Nephron (organoid): ENCODE measurements around the gene NHS.
A peak's percentile ranks its signal among the peaks of the same experiment; 100 is the strongest.

Experiments
- H3K27ac Mint-ChIP-seq, 3 experiments: 2 replicates each; pipeline ENCODE4 v1.8.0; 2020; ENCODE audit warnings: mixed read lengths in 3 of 3, mild to moderate bottlenecking in 2 of 3, moderate library complexity in 1 of 3
- H3K27me3 Mint-ChIP-seq: 2 replicates; pipeline ENCODE4 v1.8.0; 2021; ENCODE audit warnings: low read depth, mild to moderate bottlenecking, moderate library complexity, mixed read lengths
- H3K36me3 Mint-ChIP-seq: 2 replicates; pipeline ENCODE4 v1.8.0; 2020; ENCODE audit warnings: low read depth, mixed read lengths
- H3K4me1 Mint-ChIP-seq: 2 replicates; pipeline ENCODE4 v1.8.0; 2020; ENCODE audit warnings: mixed read lengths
- H3K4me3 Mint-ChIP-seq, 3 experiments: 2 replicates each; pipeline ENCODE4 v1.8.0; 2020; ENCODE audit warnings: mild to moderate bottlenecking in 3 of 3, mixed read lengths in 3 of 3, moderate library complexity in 2 of 3
- H3K9me3 Mint-ChIP-seq: 2 replicates; pipeline ENCODE4 v1.8.0; 2020; ENCODE audit warnings: mixed read lengths
- CTCF ChIP-seq, 3 experiments: fragments of 200-600 bp; sonication (generic); IDR thresholded peaks; one replicate each; pipeline ENCODE4 v1.5.0; 2021; ENCODE audit warnings: antibody characterized with exemption in 3 of 3; ENCODE audit not compliant: unreplicated experiment in 3 of 3

Gene NHS

DNA sequence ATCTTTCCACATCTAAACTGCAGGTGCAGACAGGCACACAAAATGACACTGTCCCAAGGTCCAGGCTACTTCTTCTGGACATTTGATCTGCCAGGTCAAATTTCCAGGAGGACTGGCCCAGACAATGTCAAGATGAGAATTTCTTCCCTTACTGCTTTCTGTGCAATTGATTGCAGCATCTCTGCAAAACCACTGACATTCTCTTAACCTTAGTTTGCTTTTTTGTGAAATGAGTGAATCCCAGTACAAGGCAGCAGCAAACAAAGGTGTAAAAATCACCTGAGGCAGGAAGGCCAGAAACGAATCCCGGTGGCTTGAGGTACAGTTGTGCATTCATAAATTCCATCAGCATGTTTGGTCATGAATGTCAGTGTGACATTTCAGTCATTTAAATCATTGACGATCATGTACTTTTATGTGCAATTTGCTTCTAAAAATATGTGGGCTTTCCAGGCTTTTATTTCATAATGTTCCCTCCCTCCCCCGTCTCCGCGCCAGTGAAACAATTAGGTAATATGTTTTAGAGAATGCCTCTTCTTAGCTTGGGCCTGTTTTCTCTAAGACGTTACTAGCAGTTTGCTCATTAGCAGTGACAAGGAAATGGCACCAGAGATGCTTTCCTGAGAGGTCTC lies 39.1 kb downstream of the NHS start:
- H3K36me3 Mint-ChIP-seq = no peaks in the 10 kb centered on the region
- H3K4me3 Mint-ChIP-seq = peak overlapping the region in 1 of 3 experiments; percentile 12
- TF ChIP-seq CTCF (IDR thresholded peaks at IDR 0.05; ENCODE audit: unreplicated experiment in 3 of 3) = no peak
- H3K9me3 Mint-ChIP-seq = no peaks in the 10 kb centered on the region
- peaks cover 61% of the 10 kb centered on the region for H3K4me1 Mint-ChIP-seq
- peak overlapping the region in 2 of 3 experiments; percentile 14 for H3K27ac Mint-ChIP-seq
- no peaks in the 10 kb centered on the region for H3K27me3 Mint-ChIP-seq

GRCh38 chrX:17414839-17415238 lies 39.8 kb downstream of the NHS start:
- Mint-ChIP-seq H3K36me3 (no peaks in the 10 kb centered on the region), H3K9me3 (no peaks in the 10 kb centered on the region), H3K27me3 (no peaks in the 10 kb centered on the region), H3K27ac (peak overlapping the region; percentile 14 to 21 (median 14)), H3K4me3 (peak overlapping the region in 1 of 3 experiments; percentile 12), H3K4me1 (peaks cover 61% of the 10 kb centered on the region)
- TF ChIP-seq CTCF (IDR thresholded peaks at IDR 0.05; ENCODE audit: unreplicated experiment in 3 of 3) = no peak

GRCh38 chrX:17415242-17415810 lies 40.3 kb downstream of the NHS start:
- Mint-ChIP-seq H3K36me3 (peaks cover 4% of the 10 kb centered on the region), H3K9me3 (no peaks in the 10 kb centered on the region), H3K27me3 (no peaks in the 10 kb centered on the region), H3K27ac (peak overlapping the region; percentile 14 to 21 (median 14)), H3K4me1 (peaks cover 56% of the 10 kb centered on the region), H3K4me3 (no peak overlapping the region)
- TF ChIP-seq CTCF (IDR thresholded peaks at IDR 0.05; ENCODE audit: unreplicated experiment in 3 of 3) = no peak

DNA sequence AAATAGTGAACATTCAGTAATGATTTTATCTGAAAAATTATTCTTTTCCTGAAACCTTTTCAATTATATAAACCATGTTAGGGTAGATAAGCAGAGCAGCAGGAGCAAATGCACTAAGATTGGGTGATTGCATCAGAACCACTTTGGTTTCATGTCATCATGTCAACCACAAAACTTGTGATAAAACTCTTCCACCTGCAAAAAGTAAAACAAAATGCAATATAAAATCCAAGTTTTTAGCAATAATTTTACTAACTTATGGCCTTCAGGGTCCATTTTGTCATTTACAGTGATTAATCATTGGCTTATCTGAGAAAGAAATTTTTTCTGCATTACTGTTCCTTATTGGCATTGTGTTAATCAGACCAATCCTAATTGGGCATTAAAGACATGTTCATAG lies 42.4 kb downstream of the NHS start:
- H3K4me1 Mint-ChIP-seq = peaks cover 40% of the 10 kb centered on the region
- H3K9me3 Mint-ChIP-seq = no peaks in the 10 kb centered on the region
- TF ChIP-seq CTCF (IDR thresholded peaks at IDR 0.05; ENCODE audit: unreplicated experiment in 3 of 3) = no peak
- peaks cover 5% of the 10 kb centered on the region for H3K36me3 Mint-ChIP-seq
- H3K27ac Mint-ChIP-seq = no peak overlapping the region
- H3K4me3 Mint-ChIP-seq = no peak overlapping the region
- H3K27me3 Mint-ChIP-seq = no peaks in the 10 kb centered on the region

DNA sequence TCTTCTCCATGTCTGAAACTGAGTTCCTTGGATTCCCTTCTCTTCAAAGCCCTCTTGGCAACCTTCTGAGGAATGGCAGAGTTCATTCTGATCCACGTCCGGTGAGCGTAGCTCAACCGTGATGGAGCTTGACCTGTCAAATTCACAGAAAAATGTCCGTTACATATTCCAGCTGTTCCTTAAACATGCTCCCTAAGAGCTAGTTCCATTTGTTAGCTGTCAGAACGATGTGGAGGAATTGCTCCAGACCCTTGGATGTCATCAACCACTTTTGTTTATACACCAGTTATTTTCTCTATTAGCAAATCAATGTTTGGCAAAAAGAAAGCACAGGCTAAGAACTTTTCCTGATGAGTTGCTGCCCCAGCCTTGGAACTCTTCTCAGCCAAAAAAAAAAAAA lies 50.1 kb downstream of the NHS start:
- no peaks in the 10 kb centered on the region for H3K27me3 Mint-ChIP-seq
- no peak for TF ChIP-seq CTCF (IDR thresholded peaks at IDR 0.05; ENCODE audit: unreplicated experiment in 3 of 3)
- no peak overlapping the region for H3K4me3 Mint-ChIP-seq
- peaks cover 13% of the 10 kb centered on the region for H3K4me1 Mint-ChIP-seq
- H3K27ac Mint-ChIP-seq = peak overlapping the region; percentile 13 to 64 (median 63)
- no peaks in the 10 kb centered on the region for H3K9me3 Mint-ChIP-seq
- H3K36me3 Mint-ChIP-seq = peaks cover 3% of the 10 kb centered on the region

GRCh38 chrX:17425551-17425950 lies 50.6 kb downstream of the NHS start:
- Mint-ChIP-seq H3K4me3 (no peak overlapping the region), H3K4me1 (peaks cover 13% of the 10 kb centered on the region), H3K27me3 (no peaks in the 10 kb centered on the region), H3K9me3 (no peaks in the 10 kb centered on the region), H3K27ac (peak overlapping the region in 2 of 3 experiments; percentile 63 to 64), H3K36me3 (peaks cover 2% of the 10 kb centered on the region)
- TF ChIP-seq CTCF (IDR thresholded peaks at IDR 0.05; ENCODE audit: unreplicated experiment in 3 of 3) = no peak
